GM21825 (cell line): Measurements from ENCODE around the gene ZDHHC6.
"Not testable (repeated sequence)": the region's sequence is repeated elsewhere in the genome, so short reads cannot be mapped to it uniquely, and the experiment has no call there.

Source experiments
- ATAC-seq: cut with Tn5 transposase; IDR thresholded peaks from one replicate; pipeline ENCODE4 v1.9.1; 2021; ENCODE audit warnings: mild to moderate bottlenecking, moderate library complexity; ENCODE audit not compliant: unreplicated experiment

The ZDHHC6 gene

GRCh38 chr10:112446055-112446854 is 459 bp downstream of the ZDHHC6 start:
- peak; percentile 40 for ATAC-seq

- ATAC-seq, result no peak
Measured at GRCh38 chr10:112442063-112442462, 4.7 kb downstream of the ZDHHC6 start.

- no peak for ATAC-seq
Measured at GRCh38 chr10:112441520-112441919, 5.2 kb downstream of the ZDHHC6 start.

- ATAC-seq, result no peak
Measured at GRCh38 chr10:112438356-112438755, 8.4 kb downstream of the ZDHHC6 start.

- no peak for ATAC-seq
Measured at GRCh38 chr10:112434988-112435619, 11.6 kb downstream of the ZDHHC6 start.

- ATAC-seq, result no peak
Measured at GRCh38 chr10:112433136-112433535, 13.6 kb downstream of the ZDHHC6 start.

GRCh38 chr10:112429654-112430230 is 17.0 kb downstream of the ZDHHC6 start:
- ATAC-seq, result no peak

GRCh38 chr10:112429147-112429546 is 17.6 kb downstream of the ZDHHC6 start:
- ATAC-seq, result no peak

GRCh38 chr10:112426111-112426510 is 20.6 kb downstream of the ZDHHC6 start:
- ATAC-seq, result no peak

GRCh38 chr10:112424651-112425050 is 22.1 kb downstream of the ZDHHC6 start:
- ATAC-seq, result no peak

GRCh38 chr10:112421731-112422130 is 25.0 kb downstream of the ZDHHC6 start:
- no peak for ATAC-seq

- ATAC-seq, result no peak
Measured at GRCh38 chr10:112412696-112413095, 34.0 kb downstream of the ZDHHC6 start.

- ATAC-seq, result no peak
Measured at GRCh38 chr10:112409755-112410154, 37.0 kb downstream of the ZDHHC6 start.

GRCh38 chr10:112409299-112409698 is 37.4 kb downstream of the ZDHHC6 start:
- ATAC-seq, result no peak

GRCh38 chr10:112407696-112408095 is 39.0 kb downstream of the ZDHHC6 start:
- no peak for ATAC-seq

- ATAC-seq, result not testable (repeated sequence)
Measured at GRCh38 chr10:112406806-112407205, 39.9 kb downstream of the ZDHHC6 start.

- ATAC-seq, result no peak
Measured at GRCh38 chr10:112404617-112405016, 42.1 kb downstream of the ZDHHC6 start.

GRCh38 chr10:112402917-112403316 is 43.8 kb downstream of the ZDHHC6 start:
- ATAC-seq, result no peak

GRCh38 chr10:112397592-112397991 is 49.1 kb downstream of the ZDHHC6 start:
- ATAC-seq, result no peak

GRCh38 chr10:112395809-112396530 is 50.7 kb downstream of the ZDHHC6 start:
- no peak for ATAC-seq

GRCh38 chr10:112394475-112394875 is 52.2 kb downstream of the ZDHHC6 start:
- no peak for ATAC-seq
